ENCODE measurements around the gene DIP2C. TPM values are rescaled to one million over a fixed set of nuclear protein-coding genes. Genes with fewer than 3 reads are reported as not detected.
"Not testable (repeated sequence)": the region's sequence is repeated elsewhere in the genome, so short reads cannot be mapped to it uniquely, and the experiment has no call there.

Gene DIP2C
- polyA plus RNA-seq, 3 donors, result 0.11 TPM; not detected in 2

DNA sequence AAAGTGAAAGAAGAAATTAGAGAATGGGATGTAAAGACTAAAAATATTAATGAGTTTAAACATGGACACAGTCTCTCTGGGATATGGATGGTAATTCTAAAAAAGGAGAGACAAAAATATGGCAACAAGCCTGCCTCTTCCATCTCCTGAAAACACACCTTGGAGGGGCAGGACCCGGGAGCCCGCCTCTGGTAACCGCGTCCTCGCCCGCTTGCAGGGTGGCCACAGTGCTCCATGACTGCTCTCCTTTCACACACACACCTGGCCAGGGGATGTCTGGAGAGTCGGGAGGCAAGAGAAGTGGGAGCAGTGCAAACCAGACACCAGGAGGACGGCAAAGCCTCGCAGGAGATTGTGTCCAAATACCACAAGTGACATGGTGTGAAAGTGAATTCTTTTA is 387.9 kb downstream of the DIP2C start:
- no peak overlapping the region for H3K27ac ChIP-seq (ENCODE audit: low read depth in 1 of 2, low read length in 2 of 2)
- 100% methylated on average over 2 of the region's 9 CpGs for WGBS (ENCODE audit: insufficient coverage)
- H3K9ac ChIP-seq (ENCODE audit: insufficient read depth, low read length, poor library complexity, severe bottlenecking), result no peak overlapping the region
- Mint-ChIP-seq H3K27ac (no peak overlapping the region), H3K9me3 (peaks cover 0 to 2% (median 0%) of the 10 kb centered on the region in 7 donors), H3K27me3 (ENCODE audit: low read depth in 3 of 3) (peaks cover 0 to 8% (median 4%) of the 10 kb centered on the region in 3 donors), H3K4me1 (peaks cover 12% of the 10 kb centered on the region), H3K36me3 (no peaks in the 10 kb centered on the region), H3K4me3 (no peak overlapping the region)
- no peaks in the 10 kb centered on the region for H3K36me3 ChIP-seq (replicated peaks in 1 of 2; ENCODE audit: control insufficient read depth in 1 of 2, insufficient read depth in 2 of 2, low read length in 2 of 2)
- H3K27me3 ChIP-seq (ENCODE audit: control insufficient read depth in 2 of 2, insufficient read depth in 2 of 2, low read length in 2 of 2), result no peaks in the 10 kb centered on the region
- peaks cover 0 to 6% of the 10 kb centered on the region in 2 donors for H3K4me1 ChIP-seq (ENCODE audit: control insufficient read depth in 1 of 2, insufficient read depth in 2 of 2, low read length in 2 of 2)
- no peak for DNase-seq
- H3K9me3 ChIP-seq (replicated peaks in 1 of 2; ENCODE audit: control insufficient read depth in 1 of 2, insufficient read depth in 1 of 2, low read length in 2 of 2), result no peaks in the 10 kb centered on the region
- no peaks in the 10 kb centered on the region for H4K20me1 ChIP-seq (ENCODE audit: insufficient read depth, low read length)
- H3K4me3 ChIP-seq (replicated peaks in 1 of 3; ENCODE audit: low read depth in 2 of 3, low read length in 3 of 3), result no peak overlapping the region
- intact Hi-C loops (cut with micrococcal nuclease), result no loop called here
- TF ChIP-seq, protein P1, sequence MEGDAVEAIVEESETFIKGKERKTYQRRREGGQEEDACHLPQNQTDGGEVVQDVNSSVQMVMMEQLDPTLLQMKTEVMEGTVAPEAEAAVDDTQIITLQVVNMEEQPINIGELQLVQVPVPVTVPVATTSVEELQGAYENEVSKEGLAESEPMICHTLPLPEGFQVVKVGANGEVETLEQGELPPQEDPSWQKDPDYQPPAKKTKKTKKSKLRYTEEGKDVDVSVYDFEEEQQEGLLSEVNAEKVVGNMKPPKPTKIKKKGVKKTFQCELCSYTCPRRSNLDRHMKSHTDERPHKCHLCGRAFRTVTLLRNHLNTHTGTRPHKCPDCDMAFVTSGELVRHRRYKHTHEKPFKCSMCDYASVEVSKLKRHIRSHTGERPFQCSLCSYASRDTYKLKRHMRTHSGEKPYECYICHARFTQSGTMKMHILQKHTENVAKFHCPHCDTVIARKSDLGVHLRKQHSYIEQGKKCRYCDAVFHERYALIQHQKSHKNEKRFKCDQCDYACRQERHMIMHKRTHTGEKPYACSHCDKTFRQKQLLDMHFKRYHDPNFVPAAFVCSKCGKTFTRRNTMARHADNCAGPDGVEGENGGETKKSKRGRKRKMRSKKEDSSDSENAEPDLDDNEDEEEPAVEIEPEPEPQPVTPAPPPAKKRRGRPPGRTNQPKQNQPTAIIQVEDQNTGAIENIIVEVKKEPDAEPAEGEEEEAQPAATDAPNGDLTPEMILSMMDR (IDR thresholded peaks at IDR 0.05), result no peak
- H3K4me2 ChIP-seq (replicated peaks; ENCODE audit: extremely low read depth, low read length, poor library complexity, severe bottlenecking), result no peak overlapping the region
- H2AFZ ChIP-seq (ENCODE audit: insufficient read depth, low read depth, low read length, poor library complexity, severe bottlenecking), result no peak overlapping the region
- H3K79me2 ChIP-seq (ENCODE audit: insufficient read depth, low read length), result no peaks in the 10 kb centered on the region

DNA sequence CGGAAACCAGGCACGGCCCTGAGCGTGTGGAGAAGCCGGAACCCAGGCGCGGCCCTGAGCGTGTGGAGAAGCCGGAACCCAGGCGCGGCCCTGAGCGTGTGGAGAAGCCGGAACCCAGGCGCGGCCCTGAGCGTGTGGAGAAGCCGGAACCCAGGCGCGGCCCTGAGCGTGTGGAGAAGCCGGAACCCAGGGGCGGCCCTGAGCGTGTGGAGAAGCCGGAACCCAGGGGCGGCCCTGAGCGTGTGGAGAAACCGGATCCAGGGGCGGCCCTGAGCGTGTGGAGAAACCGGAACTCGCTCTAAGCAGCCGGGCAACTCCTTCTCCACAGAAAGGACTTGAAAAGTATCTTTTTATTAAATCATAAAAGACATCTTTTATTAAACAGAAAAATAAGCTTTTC is 388.9 kb downstream of the DIP2C start:
- H3K27ac Mint-ChIP-seq; intact Hi-C loops (cut with micrococcal nuclease); H3K4me1 ChIP-seq (ENCODE audit: control insufficient read depth in 1 of 2, insufficient read depth in 2 of 2, low read length in 2 of 2); H3K27ac ChIP-seq (ENCODE audit: low read depth in 1 of 2, low read length in 2 of 2); H3K27me3 ChIP-seq (ENCODE audit: control insufficient read depth in 2 of 2, insufficient read depth in 2 of 2, low read length in 2 of 2); H3K79me2 ChIP-seq (ENCODE audit: insufficient read depth, low read length); H3K4me1 Mint-ChIP-seq; H4K20me1 ChIP-seq (ENCODE audit: insufficient read depth, low read length); H3K9ac ChIP-seq (ENCODE audit: insufficient read depth, low read length, poor library complexity, severe bottlenecking); H3K27me3 Mint-ChIP-seq (ENCODE audit: low read depth in 3 of 3); H3K9me3 Mint-ChIP-seq; H3K36me3 ChIP-seq (replicated peaks in 1 of 2; ENCODE audit: control insufficient read depth in 1 of 2, insufficient read depth in 2 of 2, low read length in 2 of 2); H3K4me2 ChIP-seq (replicated peaks; ENCODE audit: extremely low read depth, low read length, poor library complexity, severe bottlenecking); H3K4me3 ChIP-seq (replicated peaks in 1 of 3; ENCODE audit: low read depth in 2 of 3, low read length in 3 of 3); H2AFZ ChIP-seq (ENCODE audit: insufficient read depth, low read depth, low read length, poor library complexity, severe bottlenecking); H3K36me3 Mint-ChIP-seq; H3K9me3 ChIP-seq (replicated peaks in 1 of 2; ENCODE audit: control insufficient read depth in 1 of 2, insufficient read depth in 1 of 2, low read length in 2 of 2); DNase-seq; H3K4me3 Mint-ChIP-seq: not testable (repeated sequence)
- WGBS (ENCODE audit: insufficient coverage), result 90% methylated on average over 8 of the region's 31 CpGs

Measured in CD14-positive monocyte (primary cell).